Choroid plexus epithelial cell (primary cell): ENCODE data around the gene MOB3B.
A peak's percentile ranks its signal among the peaks of the same experiment; 100 is the strongest.

Experiments
- DNase-seq: peaks from one replicate; pipeline ENCODE4 v3.0.0-alpha.2; 2010; ENCODE audit warnings: low read depth
- H3K4me3 ChIP-seq: 2 replicates; pipeline ENCODE4 v1.5.1; 2011; ENCODE audit warnings: low read depth, mild to moderate bottlenecking, control low read depth, low read length, moderate library complexity
- TF ChIP-seq, protein P1 (sequence below): conservative IDR thresholded peaks from 2 replicates; pipeline ENCODE4 v1.5.1; 2011; ENCODE audit warnings: low read depth, mild to moderate bottlenecking, control low read depth, inconsistent platforms, low read length, moderate library complexity

The MOB3B gene

DNA sequence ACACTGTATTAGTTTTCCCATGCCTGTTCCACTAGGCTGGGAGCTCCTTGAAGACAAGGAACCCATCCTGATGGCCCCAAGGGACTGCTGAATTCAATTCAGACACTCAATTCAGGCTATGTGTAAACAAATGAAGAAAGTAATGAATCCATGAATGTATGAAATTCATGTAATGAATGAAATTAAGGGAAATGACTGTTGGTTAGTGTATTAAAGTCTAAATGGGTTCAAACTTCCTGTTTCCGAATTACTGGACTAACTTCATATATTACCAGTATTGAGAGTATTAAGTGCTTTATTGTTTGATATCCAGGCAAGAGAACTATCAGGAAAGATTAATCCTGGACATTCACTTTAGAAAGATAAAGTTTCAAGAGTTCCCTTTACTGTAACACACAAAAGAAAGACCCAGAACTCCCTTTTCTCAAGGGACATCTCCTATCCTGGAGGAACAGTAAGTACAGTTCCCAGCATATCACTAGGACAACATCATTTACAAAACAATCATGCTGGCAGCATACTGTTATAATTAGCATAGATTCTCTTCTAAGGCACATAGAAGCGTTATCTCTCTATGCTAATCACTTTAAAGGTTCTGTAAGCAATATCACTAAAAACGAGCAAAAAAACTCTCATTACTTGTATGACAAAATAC lies 34.0 kb downstream of the MOB3B start:
- TF ChIP-seq, protein P1, sequence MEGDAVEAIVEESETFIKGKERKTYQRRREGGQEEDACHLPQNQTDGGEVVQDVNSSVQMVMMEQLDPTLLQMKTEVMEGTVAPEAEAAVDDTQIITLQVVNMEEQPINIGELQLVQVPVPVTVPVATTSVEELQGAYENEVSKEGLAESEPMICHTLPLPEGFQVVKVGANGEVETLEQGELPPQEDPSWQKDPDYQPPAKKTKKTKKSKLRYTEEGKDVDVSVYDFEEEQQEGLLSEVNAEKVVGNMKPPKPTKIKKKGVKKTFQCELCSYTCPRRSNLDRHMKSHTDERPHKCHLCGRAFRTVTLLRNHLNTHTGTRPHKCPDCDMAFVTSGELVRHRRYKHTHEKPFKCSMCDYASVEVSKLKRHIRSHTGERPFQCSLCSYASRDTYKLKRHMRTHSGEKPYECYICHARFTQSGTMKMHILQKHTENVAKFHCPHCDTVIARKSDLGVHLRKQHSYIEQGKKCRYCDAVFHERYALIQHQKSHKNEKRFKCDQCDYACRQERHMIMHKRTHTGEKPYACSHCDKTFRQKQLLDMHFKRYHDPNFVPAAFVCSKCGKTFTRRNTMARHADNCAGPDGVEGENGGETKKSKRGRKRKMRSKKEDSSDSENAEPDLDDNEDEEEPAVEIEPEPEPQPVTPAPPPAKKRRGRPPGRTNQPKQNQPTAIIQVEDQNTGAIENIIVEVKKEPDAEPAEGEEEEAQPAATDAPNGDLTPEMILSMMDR: no peak
- no peak overlapping the region for H3K4me3 ChIP-seq
- no peak for DNase-seq

DNA sequence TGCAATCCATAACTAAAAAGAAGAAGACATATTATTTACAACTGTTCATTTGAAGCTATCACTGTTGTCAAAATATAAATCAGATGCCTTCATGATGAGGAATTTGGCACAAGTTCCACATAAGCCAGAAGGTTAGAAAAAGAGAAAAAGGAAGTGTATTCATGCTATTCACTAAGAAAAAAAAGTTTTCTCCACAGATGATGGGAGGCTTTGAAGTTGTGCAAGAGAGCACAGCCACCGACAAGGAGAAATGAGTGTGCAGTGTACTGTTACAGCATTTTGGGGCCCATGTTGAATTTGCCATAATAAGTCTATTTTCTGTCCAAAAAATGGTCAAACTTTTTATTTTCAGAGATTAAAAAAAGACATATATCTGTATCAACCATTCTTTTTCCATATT lies 38.5 kb downstream of the MOB3B start:
- DNase-seq: peak; percentile 71
- TF ChIP-seq, protein P1: no peak
- no peak overlapping the region for H3K4me3 ChIP-seq

DNA sequence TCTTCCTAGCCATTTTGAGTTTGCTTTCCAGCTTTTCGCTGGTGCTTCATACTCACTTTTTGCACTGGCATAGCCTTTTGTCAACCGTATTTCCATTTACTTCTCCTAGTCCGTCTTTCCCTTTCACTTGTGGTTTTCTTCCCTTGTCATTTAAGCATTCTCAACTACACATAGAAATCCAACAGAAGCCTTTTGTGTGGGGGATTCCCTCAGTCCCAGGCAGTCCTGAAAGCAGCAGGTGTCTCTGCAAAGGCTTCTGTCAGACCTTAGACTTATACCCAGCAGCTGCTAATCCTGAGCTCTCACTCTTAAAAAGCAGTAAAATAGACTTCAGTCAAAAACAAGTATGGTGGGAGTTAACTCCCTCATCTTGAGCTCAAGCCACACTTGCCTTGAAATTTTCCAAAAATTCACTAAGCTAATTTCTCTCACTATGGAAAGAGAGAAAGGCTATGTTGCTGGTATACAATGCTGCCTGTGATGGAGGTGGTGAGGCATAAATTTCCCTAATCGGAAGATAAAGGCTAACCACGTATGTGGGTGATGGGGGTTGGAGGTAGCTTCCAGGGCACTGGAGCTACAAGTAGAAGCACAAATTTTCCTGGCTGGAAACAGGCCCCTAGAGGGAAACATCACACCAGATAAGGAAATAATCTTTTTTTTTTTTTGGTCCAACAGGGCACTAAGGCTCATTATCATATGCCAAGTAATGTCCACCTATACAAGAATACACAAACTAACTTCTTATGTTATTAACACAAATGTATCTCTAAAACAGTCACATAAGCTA lies 40.3 kb downstream of the MOB3B start:
- DNase-seq: no peak
- TF ChIP-seq, protein P1: no peak
- no peak overlapping the region for H3K4me3 ChIP-seq

DNA sequence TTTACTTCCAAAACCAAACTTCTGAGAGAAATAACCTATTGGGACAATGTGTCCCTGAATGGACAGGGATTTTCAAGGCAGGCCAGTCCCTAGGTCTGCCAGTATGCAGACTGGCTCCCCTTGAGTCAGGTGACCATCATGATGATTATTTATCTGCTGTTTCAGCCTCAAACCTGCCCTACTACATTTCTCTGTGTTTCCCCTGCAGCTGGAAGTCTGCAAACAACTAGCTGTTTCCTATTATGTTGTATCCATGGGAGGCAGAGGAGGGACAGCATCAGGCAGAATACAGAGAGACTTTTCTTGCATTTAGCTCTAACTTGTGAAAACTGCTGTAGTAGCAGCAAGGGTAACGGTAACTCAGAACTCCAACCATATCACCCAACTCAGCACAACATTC lies 41.7 kb downstream of the MOB3B start:
- DNase-seq: no peak
- H3K4me3 ChIP-seq: no peak overlapping the region
- TF ChIP-seq, protein P1: no peak

DNA sequence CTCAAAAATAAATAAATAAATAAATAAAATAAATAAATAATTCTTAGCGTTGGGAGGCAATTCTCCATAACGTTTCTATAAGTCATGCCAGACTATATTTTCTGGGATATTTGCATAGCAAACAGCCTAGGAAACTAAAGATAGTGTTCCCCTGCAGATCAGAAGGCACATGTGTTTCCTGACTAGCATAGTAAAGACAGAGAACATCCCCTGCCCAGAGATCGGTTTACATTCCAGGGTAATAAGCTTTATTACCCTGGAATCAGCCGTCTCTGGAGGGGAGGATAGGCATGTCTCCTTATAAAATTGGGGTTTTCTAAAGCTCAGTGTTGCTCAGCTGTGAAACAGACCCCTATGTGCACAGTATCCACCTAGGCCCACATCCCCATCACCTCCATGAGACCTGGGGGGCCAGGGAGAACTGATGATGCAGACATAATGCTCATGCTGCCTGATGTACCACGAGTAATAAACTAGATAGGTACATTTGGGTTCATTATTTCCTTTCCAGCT lies 42.4 kb downstream of the MOB3B start:
- DNase-seq: peak; percentile 17
- no peak overlapping the region for H3K4me3 ChIP-seq
- TF ChIP-seq, protein P1: no peak

DNA sequence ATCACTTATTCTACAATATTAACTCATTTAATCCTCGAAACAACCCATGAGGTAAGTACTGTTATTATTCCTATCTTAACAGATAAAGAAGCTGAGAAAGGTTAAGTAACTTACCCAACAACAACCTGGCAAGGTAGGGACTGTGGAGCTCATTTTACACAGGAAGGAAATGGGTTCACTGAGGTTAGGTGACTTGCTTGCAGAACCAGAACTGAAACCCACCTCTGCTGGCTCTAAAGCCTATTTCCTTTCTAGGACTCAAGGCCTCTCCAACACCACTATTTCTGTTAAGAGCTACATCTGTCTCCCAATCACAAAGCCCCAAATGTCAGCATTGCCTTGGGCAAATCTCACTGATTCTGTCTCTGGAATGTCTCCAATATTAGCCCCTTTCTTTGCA lies 44.5 kb downstream of the MOB3B start:
- H3K4me3 ChIP-seq: no peak overlapping the region
- TF ChIP-seq, protein P1: no peak
- no peak for DNase-seq

DNA sequence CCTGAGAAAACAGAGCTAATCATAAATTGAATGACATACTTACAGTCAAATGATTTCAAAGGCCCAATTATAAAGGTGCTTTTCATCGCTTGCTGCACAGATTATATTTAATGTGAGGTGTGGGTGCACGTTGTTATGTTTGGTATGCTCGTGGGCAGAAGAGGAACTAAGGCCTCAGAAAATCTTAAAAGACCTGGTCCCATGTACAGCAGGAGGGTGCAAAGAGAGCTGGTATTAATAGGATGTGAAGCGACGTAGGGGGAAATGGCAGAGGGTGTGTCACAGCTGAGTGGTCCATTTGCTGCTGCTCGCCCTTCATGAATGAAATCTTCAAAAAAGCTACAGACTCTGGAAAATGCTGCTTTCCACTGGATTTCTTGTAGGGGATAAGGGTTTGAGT lies 46.0 kb downstream of the MOB3B start:
- TF ChIP-seq, protein P1: no peak
- no peak overlapping the region for H3K4me3 ChIP-seq
- no peak for DNase-seq
